K562 (cell line): ENCODE results near the gene ERP44. TPM values are rescaled to one million over a fixed set of nuclear protein-coding genes. Genes with fewer than 3 reads are reported as not detected.

Experiments used
- CREB1 ChIP-seq, 2 experiments: sonication (generic) in 1 of 2; formaldehyde crosslinking in 1 of 2; IDR thresholded peaks; 2 replicates each; pipeline versions ENCODE4 v1.6.1 to v1.8.0; 2012 to 2022; ENCODE audit warnings: inconsistent platforms in 1 of 2, mild to moderate bottlenecking in 1 of 2, missing genetic modification reagents in 1 of 2, moderate library complexity in 1 of 2
- CREB5 ChIP-seq: fragments of 250-450 bp; sonication (Bioruptor Pico); IDR thresholded peaks from 2 replicates; pipeline ENCODE4 v1.5.0; 2020; ENCODE audit warnings: mild to moderate bottlenecking
- GATA2 ChIP-seq: sonication (generic); formaldehyde crosslinking; IDR thresholded peaks from 2 replicates; pipeline ENCODE4 v1.4.0; 2020; ENCODE audit warnings: mild to moderate bottlenecking, missing genetic modification reagents
- NFE2 ChIP-seq: IDR thresholded peaks from 2 replicates; pipeline ENCODE4 v1.6.1; 2014; ENCODE audit warnings: antibody characterized with exemption, low read depth
- TEAD1 ChIP-seq, 2 experiments: fragments of 450-650 bp in 1 of 2; sonication (generic) in 1 of 2; formaldehyde crosslinking; IDR thresholded peaks; 2 replicates each; pipeline versions ENCODE4 v1.4.0 to v1.8.0; 2020 to 2022; ENCODE audit warnings: mild to moderate bottlenecking in 2 of 2, missing genetic modification reagents in 1 of 2
- ZBTB8A ChIP-seq: fragments of 450-650 bp; IDR thresholded peaks from 2 replicates; pipeline ENCODE4 v1.6.1; 2018; ENCODE audit warnings: mild to moderate bottlenecking, moderate library complexity; ENCODE audit not compliant: partially characterized antibody
- polyA plus RNA-seq, 8 experiments: library from polyadenylated mRNA; depleted of rRNA in 4 of 8; stranded (reverse) in 5 of 8; unstranded in 3 of 8; fragments of >200 nt; fragmentation: Nextera tagmentation in 2 of 8; fragmentation: Illumina TruSeq in 1 of 8; extraction: Ambion mirVana in 2 of 8; extraction: Trizol in 1 of 8; gene quantifications; 2 replicates each; pipeline versions ENCODE4 v1.2.1 to v1.2.3, GENCODE V29; 2011 to 2014; ENCODE audit warnings: inconsistent platforms in 1 of 8, missing spikeins in 1 of 8
- total RNA-seq, 7 experiments: library from RNA; depleted of rRNA in 6 of 7; stranded (reverse); fragments of >200 nt in 6 of 7; fragmentation: Illumina TruSeq in 2 of 7; extraction: Trizol in 2 of 7; gene quantifications; 2 replicates each; pipeline versions ENCODE4 v1.2.1 to v1.2.3, GENCODE V29; 2011 to 2021; ENCODE audit warnings: low replicate concordance in 1 of 7
- TF ChIP-seq, protein P1 (sequence below): fragments of 200-600 bp; sonication (generic); IDR thresholded peaks from one replicate; pipeline ENCODE4 v1.6.1; 2012; ENCODE audit warnings: mild to moderate bottlenecking, low read depth, low read length, inconsistent platforms
- TF ChIP-seq, protein P2 (sequence below), 2 experiments: fragments of 450-650 bp in 1 of 2; IDR thresholded peaks; 2 replicates each; pipeline ENCODE4 v1.6.1; 2011 to 2017; ENCODE audit warnings: low read depth in 2 of 2, antibody characterized with exemption in 1 of 2, borderline replicate concordance in 1 of 2, low read length in 1 of 2, mild to moderate bottlenecking in 1 of 2, mixed read lengths in 1 of 2; ENCODE audit not compliant: control insufficient read depth in 1 of 2

Gene ERP44
- total and polyA plus RNA-seq, 9 of the 15 experiments (the other 6 are each of a cell fraction or from before 2014, with no cell fraction given), result 9.2 to 23.4 (median 13.6) TPM

GRCh38 chr9:100070104-100071041, 28.4 kb downstream of the ERP44 start (continued):
- peak; percentile 55; the same call in 1 of the 2 replicates for TF ChIP-seq GATA2 (CRISPR knock-in tag)
- TF ChIP-seq CREB5 (CRISPR knock-in tag), result no peak
- TF ChIP-seq, protein P1, sequence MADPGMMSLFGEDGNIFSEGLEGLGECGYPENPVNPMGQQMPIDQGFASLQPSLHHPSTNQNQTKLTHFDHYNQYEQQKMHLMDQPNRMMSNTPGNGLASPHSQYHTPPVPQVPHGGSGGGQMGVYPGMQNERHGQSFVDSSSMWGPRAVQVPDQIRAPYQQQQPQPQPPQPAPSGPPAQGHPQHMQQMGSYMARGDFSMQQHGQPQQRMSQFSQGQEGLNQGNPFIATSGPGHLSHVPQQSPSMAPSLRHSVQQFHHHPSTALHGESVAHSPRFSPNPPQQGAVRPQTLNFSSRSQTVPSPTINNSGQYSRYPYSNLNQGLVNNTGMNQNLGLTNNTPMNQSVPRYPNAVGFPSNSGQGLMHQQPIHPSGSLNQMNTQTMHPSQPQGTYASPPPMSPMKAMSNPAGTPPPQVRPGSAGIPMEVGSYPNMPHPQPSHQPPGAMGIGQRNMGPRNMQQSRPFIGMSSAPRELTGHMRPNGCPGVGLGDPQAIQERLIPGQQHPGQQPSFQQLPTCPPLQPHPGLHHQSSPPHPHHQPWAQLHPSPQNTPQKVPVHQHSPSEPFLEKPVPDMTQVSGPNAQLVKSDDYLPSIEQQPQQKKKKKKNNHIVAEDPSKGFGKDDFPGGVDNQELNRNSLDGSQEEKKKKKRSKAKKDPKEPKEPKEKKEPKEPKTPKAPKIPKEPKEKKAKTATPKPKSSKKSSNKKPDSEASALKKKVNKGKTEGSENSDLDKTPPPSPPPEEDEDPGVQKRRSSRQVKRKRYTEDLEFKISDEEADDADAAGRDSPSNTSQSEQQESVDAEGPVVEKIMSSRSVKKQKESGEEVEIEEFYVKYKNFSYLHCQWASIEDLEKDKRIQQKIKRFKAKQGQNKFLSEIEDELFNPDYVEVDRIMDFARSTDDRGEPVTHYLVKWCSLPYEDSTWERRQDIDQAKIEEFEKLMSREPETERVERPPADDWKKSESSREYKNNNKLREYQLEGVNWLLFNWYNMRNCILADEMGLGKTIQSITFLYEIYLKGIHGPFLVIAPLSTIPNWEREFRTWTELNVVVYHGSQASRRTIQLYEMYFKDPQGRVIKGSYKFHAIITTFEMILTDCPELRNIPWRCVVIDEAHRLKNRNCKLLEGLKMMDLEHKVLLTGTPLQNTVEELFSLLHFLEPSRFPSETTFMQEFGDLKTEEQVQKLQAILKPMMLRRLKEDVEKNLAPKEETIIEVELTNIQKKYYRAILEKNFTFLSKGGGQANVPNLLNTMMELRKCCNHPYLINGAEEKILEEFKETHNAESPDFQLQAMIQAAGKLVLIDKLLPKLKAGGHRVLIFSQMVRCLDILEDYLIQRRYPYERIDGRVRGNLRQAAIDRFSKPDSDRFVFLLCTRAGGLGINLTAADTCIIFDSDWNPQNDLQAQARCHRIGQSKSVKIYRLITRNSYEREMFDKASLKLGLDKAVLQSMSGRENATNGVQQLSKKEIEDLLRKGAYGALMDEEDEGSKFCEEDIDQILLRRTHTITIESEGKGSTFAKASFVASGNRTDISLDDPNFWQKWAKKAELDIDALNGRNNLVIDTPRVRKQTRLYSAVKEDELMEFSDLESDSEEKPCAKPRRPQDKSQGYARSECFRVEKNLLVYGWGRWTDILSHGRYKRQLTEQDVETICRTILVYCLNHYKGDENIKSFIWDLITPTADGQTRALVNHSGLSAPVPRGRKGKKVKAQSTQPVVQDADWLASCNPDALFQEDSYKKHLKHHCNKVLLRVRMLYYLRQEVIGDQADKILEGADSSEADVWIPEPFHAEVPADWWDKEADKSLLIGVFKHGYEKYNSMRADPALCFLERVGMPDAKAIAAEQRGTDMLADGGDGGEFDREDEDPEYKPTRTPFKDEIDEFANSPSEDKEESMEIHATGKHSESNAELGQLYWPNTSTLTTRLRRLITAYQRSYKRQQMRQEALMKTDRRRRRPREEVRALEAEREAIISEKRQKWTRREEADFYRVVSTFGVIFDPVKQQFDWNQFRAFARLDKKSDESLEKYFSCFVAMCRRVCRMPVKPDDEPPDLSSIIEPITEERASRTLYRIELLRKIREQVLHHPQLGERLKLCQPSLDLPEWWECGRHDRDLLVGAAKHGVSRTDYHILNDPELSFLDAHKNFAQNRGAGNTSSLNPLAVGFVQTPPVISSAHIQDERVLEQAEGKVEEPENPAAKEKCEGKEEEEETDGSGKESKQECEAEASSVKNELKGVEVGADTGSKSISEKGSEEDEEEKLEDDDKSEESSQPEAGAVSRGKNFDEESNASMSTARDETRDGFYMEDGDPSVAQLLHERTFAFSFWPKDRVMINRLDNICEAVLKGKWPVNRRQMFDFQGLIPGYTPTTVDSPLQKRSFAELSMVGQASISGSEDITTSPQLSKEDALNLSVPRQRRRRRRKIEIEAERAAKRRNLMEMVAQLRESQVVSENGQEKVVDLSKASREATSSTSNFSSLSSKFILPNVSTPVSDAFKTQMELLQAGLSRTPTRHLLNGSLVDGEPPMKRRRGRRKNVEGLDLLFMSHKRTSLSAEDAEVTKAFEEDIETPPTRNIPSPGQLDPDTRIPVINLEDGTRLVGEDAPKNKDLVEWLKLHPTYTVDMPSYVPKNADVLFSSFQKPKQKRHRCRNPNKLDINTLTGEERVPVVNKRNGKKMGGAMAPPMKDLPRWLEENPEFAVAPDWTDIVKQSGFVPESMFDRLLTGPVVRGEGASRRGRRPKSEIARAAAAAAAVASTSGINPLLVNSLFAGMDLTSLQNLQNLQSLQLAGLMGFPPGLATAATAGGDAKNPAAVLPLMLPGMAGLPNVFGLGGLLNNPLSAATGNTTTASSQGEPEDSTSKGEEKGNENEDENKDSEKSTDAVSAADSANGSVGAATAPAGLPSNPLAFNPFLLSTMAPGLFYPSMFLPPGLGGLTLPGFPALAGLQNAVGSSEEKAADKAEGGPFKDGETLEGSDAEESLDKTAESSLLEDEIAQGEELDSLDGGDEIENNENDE, result no peak
- peak; percentile 49 for TF ChIP-seq NFE2
- no peak for TF ChIP-seq ZBTB8A
- TF ChIP-seq, protein P2, sequence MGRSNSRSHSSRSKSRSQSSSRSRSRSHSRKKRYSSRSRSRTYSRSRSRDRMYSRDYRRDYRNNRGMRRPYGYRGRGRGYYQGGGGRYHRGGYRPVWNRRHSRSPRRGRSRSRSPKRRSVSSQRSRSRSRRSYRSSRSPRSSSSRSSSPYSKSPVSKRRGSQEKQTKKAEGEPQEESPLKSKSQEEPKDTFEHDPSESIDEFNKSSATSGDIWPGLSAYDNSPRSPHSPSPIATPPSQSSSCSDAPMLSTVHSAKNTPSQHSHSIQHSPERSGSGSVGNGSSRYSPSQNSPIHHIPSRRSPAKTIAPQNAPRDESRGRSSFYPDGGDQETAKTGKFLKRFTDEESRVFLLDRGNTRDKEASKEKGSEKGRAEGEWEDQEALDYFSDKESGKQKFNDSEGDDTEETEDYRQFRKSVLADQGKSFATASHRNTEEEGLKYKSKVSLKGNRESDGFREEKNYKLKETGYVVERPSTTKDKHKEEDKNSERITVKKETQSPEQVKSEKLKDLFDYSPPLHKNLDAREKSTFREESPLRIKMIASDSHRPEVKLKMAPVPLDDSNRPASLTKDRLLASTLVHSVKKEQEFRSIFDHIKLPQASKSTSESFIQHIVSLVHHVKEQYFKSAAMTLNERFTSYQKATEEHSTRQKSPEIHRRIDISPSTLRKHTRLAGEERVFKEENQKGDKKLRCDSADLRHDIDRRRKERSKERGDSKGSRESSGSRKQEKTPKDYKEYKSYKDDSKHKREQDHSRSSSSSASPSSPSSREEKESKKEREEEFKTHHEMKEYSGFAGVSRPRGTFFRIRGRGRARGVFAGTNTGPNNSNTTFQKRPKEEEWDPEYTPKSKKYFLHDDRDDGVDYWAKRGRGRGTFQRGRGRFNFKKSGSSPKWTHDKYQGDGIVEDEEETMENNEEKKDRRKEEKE (IDR thresholded peaks at IDR 0.05; ENCODE audit: borderline replicate concordance in 1 of 2, control insufficient read depth in 1 of 2, low read depth in 2 of 2, low read length in 1 of 2), result no peak
- TF ChIP-seq CREB1 (IDR thresholded peaks at IDR 0.05), result no peak
- no peak for TF ChIP-seq CREB1 (CRISPR knock-in tag; IDR thresholded peaks at IDR 0.05)
- no peak for TF ChIP-seq TEAD1 (CRISPR knock-in tag; IDR thresholded peaks at IDR 0.05)
